MCF 10A (cell line): ENCODE data around the gene SLC25A26. TPM values are rescaled to one million over a fixed set of nuclear protein-coding genes. Genes with fewer than 3 reads are reported as not detected.

Experiments
- BruUV-seq: library from RNA; stranded (reverse); fragments of 400-500 nt; replicated peaks from 2 replicates; lab custom pipeline; 2021; lab: Mats Ljungman, UMichigan
- CTCF ChIA-PET: fragments of 300-600 bp; sonication (Branson Sonifier 250); formaldehyde crosslinking; extraction: SDS; loops from one replicate; lab custom pipeline; 2021; ENCODE audit warnings: antibody characterized with exemption, inconsistent platforms; lab: Yijun Ruan, JAX
- POLR2A ChIA-PET: fragments of 300-600, 350-650 bp; sonication (Branson Sonifier 250); formaldehyde crosslinking; extraction: SDS; loops from one replicate; lab custom pipeline; 2020; ENCODE audit warnings: antibody characterized with exemption, inconsistent platforms; lab: Yijun Ruan, JAX
- DNase-seq: peaks from one replicate; pipeline ENCODE4 v3.0.0-alpha.2; 2018; ENCODE audit not compliant: unreplicated experiment
- H3K27ac Mint-ChIP-seq: one replicate; pipeline ENCODE4 v1.8.0; 2022; ENCODE audit warnings: mild to moderate bottlenecking, low read depth, mixed read lengths; ENCODE audit not compliant: unreplicated experiment
- H3K27me3 Mint-ChIP-seq: one replicate; pipeline ENCODE4 v1.8.0; 2022; ENCODE audit warnings: mixed read lengths; ENCODE audit not compliant: insufficient read depth, unreplicated experiment
- H3K36me3 Mint-ChIP-seq: one replicate; pipeline ENCODE4 v1.8.0; 2022; ENCODE audit warnings: mild to moderate bottlenecking, moderate library complexity, mixed read lengths; ENCODE audit not compliant: insufficient read depth, unreplicated experiment
- H3K4me1 Mint-ChIP-seq: one replicate; pipeline ENCODE4 v1.8.0; 2022; ENCODE audit warnings: mixed read lengths; ENCODE audit not compliant: insufficient read depth, unreplicated experiment
- H3K4me3 Mint-ChIP-seq: one replicate; pipeline ENCODE4 v1.8.0; 2022; ENCODE audit warnings: mild to moderate bottlenecking, moderate library complexity, mixed read lengths; ENCODE audit not compliant: unreplicated experiment
- H3K9me3 Mint-ChIP-seq: one replicate; pipeline ENCODE4 v1.8.0; 2022; ENCODE audit warnings: mixed read lengths; ENCODE audit not compliant: unreplicated experiment
- CTCF ChIP-seq: fragments of 200-600 bp; IDR thresholded peaks from one replicate; pipeline ENCODE4 v1.8.0; 2022; ENCODE audit warnings: antibody characterized with exemption, mild to moderate bottlenecking; ENCODE audit not compliant: unreplicated experiment
- intact Hi-C: fragments of 100-400 bp; cut with micrococcal nuclease; formaldehyde crosslinking; loops from 2 replicates; pipeline ENCODE4 v1.14.1; 2022
- total RNA-seq: library from RNA; stranded (reverse); gene quantifications from 2 replicates; pipeline ENCODE4 v1.2.3, GENCODE V29; 2022

SLC25A26 gene
- total RNA-seq, 1 experiment from 2014 or later = 24.8 TPM

- no peak for TF ChIP-seq CTCF
- intact Hi-C loops = no loop called here
- ChIA-PET POLR2A (no interaction called here), CTCF (interaction anchor here (1.1 to 1.2 kb wide), 2 partner anchors 18 to 25 kb away, joined by 3 to 4 read pairs; no protein-coding TSS in a partner anchor)
- no peaks in the 10 kb centered on the region for H3K9me3 Mint-ChIP-seq
- no TSS peak for BruUV-seq
- no peak overlapping the region for H3K27ac Mint-ChIP-seq
- no peaks in the 10 kb centered on the region for H3K27me3 Mint-ChIP-seq
- peaks cover 90% of the 10 kb centered on the region for H3K36me3 Mint-ChIP-seq
- DNase-seq = no peak
- H3K4me3 Mint-ChIP-seq = no peak overlapping the region
- peaks cover 9% of the 10 kb centered on the region for H3K4me1 Mint-ChIP-seq
Observed at GRCh38 chr3:66380200-66380932, 159.6 kb downstream of the SLC25A26 start.

GRCh38 chr3:66381626-66382025 lies 160.8 kb downstream of the SLC25A26 start:
- Mint-ChIP-seq H3K4me3 (no peak overlapping the region), H3K27me3 (no peaks in the 10 kb centered on the region), H3K27ac (no peak overlapping the region), H3K4me1 (peaks cover 5% of the 10 kb centered on the region), H3K36me3 (peaks cover 98% of the 10 kb centered on the region), H3K9me3 (no peaks in the 10 kb centered on the region)
- intact Hi-C loops = no loop called here
- TF ChIP-seq CTCF = no peak
- DNase-seq = no peak
- ChIA-PET CTCF (interaction anchor here (0.9 to 1.5 kb wide), 4 partner anchors 26 to 557 kb away, joined by 3 to 6 read pairs (median 4); no protein-coding TSS in a partner anchor), POLR2A (interaction anchor here (0.7 kb wide), 1 partner anchor 9 kb away, joined by 3 read pairs; no protein-coding TSS in a partner anchor)
- BruUV-seq = no TSS peak

GRCh38 chr3:66382142-66382541 lies 161.3 kb downstream of the SLC25A26 start:
- POLR2A ChIA-PET = interaction anchor here (0.7 kb wide), 1 partner anchor 8 kb away, joined by 3 read pairs; no protein-coding TSS in a partner anchor
- Mint-ChIP-seq H3K27me3 (no peaks in the 10 kb centered on the region), H3K27ac (no peak overlapping the region), H3K36me3 (peaks cover 95% of the 10 kb centered on the region), H3K9me3 (no peaks in the 10 kb centered on the region), H3K4me3 (no peak overlapping the region), H3K4me1 (no peaks in the 10 kb centered on the region)
- CTCF ChIA-PET = interaction anchor here (0.9 to 1.5 kb wide), 4 partner anchors 25 to 557 kb away, joined by 3 to 6 read pairs (median 4); no protein-coding TSS in a partner anchor
- BruUV-seq = no TSS peak
- DNase-seq = no peak
- intact Hi-C loops = no loop called here
- no peak for TF ChIP-seq CTCF

- POLR2A ChIA-PET = no interaction called here
- Mint-ChIP-seq H3K4me3 (no peak overlapping the region), H3K27me3 (no peaks in the 10 kb centered on the region), H3K27ac (no peak overlapping the region), H3K9me3 (no peaks in the 10 kb centered on the region), H3K4me1 (no peaks in the 10 kb centered on the region), H3K36me3 (peaks cover 86% of the 10 kb centered on the region)
- BruUV-seq = no TSS peak
- no peak for TF ChIP-seq CTCF
- CTCF ChIA-PET = interaction anchor here (0.7 to 4.1 kb wide), 3 partner anchors 25 to 439 kb away, joined by 4 to 22 read pairs (median 5); no protein-coding TSS in a partner anchor
- intact Hi-C loops = no loop called here
- no peak for DNase-seq
Observed at GRCh38 chr3:66383023-66383422, 162.2 kb downstream of the SLC25A26 start.
